ENCODE measurements around the gene SLIT1.

The SLIT1 gene

DNA sequence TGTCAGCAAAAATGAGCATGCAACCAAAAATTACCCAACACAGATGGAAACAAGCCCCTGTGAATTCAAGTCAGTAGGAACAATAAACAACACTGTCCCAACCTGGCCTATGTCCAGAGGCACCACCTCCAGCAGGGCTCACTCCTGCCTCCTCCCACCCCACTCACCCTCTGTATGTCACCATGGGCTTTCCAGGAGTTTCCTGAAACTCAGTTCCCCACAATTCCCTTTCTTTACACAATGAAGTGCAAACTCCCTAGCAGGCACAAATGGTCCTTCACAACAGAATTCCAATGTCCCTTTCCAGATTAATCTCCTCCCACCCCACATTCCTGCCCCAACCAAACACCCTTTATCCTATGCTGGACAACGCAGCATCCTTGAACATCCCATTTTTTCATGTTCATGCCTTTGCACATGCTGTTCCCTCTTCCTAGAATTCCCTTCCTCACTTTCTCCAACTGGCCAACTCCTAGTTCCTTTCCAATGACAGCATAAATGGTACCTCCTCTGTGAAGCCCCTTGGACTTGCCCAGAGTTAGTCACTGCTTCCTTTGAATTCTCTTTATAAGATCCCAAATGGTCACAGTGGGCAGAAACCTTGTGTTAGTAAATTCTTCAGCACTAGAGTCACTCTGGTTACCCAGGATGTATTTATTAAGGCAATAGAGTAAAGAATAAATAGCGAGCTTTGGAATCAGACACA, 157.5 kb downstream of the SLIT1 start:
- no peak for DNase-seq (ENCODE audit: low read depth in 1 of 2, low spot score in 1 of 2)

DNA sequence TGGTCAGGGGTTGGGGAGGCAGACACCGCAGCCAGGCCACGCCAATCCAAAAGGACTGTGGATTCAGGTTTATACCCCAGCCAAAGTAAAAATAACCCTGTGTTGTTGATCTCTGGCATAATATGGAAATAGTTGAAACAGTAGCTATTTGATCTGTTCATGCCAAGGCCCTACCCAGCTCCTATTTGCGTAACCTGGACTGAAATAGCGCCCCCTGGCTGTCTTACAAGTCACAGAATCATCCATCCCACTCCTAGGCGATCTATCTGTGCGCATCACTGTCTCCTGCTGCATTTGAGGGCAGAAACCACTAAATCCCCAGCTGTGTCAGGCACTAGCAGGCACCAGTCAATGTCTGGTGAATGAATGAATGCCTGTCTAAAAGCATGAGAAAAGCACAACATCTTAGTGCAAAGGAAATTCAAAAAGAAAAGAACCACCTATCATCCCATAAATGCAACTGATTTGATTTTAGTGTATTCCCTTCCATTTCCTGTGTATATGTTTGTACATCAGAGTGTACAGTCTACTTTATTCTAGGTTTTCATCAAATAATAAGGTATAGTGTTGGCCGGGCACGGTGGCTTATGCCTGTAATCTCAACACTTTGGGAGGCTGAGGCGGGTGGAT, 160.0 kb downstream of the SLIT1 start:
- peak in 1 of 2 donors; percentile 47 for DNase-seq (ENCODE audit: low read depth in 1 of 2, low spot score in 1 of 2)

DNA sequence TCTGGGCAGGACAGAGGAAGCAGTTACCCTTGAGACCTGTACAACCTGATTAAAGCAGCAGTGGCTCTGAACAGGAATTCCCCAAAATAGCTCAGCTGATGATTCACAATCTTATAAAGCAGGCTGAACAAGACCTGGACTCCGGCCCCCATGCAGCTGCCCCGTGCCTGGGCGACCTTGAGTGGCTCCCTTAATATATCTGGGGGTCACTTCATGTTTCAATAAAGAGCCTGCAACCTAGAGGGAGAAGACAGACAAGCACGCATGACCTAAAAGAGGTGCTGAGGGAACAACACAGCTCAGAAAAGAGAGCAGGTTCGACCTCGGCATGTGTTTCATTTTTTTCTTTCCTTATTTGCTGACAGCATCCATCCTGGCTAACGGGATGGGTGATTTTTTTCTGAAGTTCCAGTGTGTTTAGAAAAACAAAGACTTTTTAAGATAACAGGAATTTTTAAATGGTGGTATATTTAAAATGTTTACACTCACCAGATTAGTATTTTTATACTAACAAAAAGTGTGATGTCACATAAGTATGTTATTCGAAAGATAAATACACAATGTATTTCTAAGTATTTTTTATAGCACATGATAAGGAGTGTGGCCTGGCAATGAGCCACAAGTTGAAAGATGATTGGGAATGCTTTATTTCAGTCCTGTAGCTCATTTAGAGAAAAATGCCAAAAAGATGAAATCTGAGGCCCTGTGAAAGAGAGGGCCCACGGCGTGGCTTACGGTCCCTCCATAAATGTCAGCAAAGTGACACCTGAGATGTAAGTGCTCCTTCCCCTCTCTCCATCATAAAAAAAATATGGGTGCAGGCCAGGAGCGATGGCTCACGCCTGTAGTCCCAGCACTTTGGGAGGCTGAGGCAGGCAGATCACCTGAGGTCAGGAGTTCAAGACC, 161.3 kb downstream of the SLIT1 start:
- DNase-seq (ENCODE audit: low read depth in 1 of 2, low spot score in 1 of 2): no peak

DNA sequence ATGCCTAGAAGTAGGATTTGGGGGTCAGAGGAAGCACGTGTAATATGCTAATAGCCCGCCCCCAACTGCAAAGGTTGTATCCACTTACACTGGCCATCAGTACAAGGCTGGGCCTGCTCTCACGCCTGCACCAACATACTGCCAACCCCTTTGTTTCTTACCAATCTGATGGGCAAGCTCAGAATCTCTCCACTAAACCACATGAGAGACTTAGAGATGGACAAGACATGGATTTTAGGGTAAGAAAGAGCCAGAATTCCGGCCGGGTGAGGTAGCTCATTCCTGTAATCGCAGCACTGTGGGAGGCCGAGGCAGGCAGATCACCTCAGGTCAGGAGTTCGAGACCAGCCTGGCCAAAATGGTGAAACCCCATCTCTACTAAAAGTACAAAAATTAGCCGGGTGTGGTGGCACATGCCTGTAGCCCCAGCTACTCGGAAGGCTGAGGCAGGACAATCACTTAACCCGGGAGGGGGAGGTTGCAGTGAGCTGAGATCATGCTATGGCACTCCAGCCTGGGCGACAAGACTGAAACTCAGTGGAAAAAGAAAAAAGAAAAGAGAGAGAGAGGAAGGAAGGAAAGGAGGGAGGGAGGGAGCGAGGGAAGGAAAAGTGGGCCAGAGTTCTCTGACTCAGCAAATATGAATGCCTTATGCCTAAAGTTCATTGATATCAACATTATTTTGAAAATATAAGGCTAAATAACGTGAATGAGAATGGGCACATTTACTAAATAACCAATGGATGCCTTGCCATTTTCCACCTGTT, 162.2 kb downstream of the SLIT1 start:
- DNase-seq (ENCODE audit: low read depth in 1 of 2, low spot score in 1 of 2): no peak

DNA sequence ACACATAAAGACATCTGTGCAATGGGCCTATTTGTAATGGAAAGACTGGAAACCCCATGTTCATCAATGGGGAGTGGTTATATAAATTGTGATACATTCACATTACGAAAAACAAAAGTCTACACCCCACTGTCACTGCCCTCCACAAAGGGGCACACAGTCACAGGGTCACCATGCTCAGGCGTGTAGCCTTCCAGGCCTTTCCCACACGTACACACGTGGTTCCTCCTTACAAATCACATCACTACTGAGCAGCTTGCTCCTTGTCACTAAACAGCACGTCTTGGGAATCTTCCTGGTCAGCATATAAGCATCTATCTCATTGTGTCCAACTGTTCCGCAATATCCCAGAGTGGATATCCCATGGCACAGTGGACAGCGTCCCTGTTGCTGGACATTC, 163.1 kb downstream of the SLIT1 start:
- no peak for DNase-seq (ENCODE audit: low read depth in 1 of 2, low spot score in 1 of 2)

DNA sequence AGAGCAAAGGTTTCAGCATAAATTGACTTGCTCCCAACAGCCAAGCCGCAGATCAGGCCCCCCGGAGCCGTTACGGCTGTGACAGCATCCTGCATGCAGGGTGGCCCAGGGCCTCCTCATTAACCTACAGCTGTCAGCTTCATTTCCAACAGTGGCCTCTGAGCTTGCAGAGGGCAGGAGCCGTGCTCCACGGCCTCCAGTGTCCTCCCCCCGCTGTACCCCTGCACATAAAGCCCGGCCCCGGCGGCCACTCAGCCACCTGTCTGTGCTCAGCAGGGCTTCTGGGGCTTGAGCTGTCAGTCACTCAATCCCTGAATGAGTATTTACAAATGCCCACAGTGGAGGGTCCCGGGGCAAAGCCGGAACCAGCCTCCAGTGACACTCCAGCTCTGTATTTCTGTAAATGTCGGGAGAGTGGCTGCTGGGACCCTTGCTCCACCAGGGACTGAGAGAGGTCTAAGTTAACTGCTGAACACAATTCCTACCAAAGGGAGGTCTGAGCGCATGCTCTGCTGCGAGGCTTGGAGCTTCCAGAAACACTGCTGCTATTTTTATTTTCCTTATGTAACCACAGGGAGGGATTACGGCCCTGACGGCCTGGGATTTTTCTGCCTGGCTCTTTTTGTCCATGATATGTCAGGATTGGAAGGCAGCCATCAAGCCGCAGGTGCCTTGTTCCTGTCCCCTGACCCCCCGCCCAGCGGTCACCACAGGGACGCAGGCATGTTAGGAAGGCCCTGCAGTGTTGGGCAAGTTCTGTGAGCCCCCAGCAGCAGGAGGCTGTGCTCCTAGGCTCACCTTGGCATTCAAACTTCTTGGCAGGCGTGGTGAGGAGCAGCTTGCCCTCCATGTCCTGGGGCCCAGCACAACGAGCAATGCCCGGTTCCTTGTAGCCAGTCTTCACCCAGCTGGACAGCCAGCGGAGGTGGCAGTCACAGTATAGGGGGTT, 165.0 kb downstream of the SLIT1 start:
- no peak for DNase-seq (ENCODE audit: low read depth in 1 of 2, low spot score in 1 of 2)

DNA sequence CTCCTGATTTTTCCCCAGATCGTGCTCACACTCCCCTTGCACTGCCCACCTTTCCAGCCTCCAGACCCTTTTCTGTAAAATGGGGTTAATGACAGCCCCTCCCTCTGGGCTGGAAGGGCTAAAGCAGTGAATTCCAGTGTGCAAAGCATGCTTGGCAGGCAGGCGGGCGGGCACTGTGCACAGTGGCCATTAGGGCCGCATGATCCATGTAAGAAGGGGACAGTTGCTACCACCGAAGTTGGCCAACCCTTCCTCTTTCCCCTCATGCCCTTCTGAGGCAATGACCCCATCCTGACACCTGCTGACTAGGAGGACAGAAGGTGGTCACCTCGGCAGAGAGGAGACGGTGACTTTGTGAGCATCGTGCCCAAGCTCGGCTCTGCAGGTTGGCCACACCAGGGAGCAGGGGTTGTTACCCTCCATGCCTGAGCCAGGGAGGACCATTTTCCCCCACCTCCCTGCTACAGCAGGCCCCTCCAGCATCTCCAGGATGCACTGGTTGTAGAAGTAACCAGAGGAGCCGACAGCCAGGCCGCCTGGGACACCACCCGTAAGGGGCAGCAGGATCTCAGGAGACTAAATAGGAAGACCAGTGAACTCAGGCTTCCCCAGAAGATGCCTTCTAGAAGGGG, 166.4 kb downstream of the SLIT1 start:
- DNase-seq (ENCODE audit: low read depth in 1 of 2, low spot score in 1 of 2): no peak

DNA sequence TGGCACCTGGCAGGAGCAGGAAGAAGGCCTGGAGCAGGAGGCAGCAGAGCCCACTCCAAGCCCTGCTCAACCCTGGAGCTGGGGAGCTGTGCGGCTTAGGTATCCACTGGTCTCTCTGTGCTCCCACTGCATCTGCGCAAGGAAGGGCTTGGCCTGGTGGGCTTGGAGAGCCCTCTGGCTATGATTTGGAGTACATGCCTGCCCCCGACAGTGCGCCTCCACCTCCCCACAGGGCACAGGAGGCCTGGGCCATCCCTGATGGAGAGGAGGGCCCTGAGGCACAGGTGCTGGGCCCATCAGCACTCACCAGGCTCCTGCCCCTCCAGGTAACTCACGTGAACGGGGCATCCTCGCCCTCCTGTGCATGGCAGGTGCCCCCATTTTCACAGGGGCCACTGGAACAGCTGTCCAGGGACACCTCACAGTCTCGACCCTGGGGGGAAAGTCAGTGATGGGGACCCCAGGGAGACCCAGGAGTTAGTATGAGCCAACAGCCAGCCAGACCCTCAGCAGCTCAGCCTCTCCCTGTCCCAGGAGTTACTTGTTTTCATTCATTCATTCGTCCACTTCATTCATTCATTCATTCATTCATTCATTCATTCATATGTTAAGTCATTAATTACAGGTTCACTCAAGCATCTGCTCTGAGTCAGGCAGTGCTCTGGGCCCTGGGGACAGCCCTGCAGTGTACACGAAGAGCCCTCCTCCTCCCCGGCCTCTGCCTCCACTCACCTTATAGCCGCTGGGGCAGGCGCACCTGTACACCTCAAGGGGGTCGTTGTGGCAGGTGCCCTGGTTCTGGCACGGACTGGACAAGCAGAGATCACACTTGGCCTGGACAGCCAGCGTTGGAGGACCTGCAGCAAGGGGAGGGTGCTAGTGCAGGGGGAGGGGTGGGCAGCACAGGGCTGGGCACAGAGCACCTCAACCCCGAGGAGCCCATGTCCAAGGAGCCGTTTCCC, 167.2 kb downstream of the SLIT1 start:
- no peak for DNase-seq (ENCODE audit: low read depth in 1 of 2, low spot score in 1 of 2)

DNA sequence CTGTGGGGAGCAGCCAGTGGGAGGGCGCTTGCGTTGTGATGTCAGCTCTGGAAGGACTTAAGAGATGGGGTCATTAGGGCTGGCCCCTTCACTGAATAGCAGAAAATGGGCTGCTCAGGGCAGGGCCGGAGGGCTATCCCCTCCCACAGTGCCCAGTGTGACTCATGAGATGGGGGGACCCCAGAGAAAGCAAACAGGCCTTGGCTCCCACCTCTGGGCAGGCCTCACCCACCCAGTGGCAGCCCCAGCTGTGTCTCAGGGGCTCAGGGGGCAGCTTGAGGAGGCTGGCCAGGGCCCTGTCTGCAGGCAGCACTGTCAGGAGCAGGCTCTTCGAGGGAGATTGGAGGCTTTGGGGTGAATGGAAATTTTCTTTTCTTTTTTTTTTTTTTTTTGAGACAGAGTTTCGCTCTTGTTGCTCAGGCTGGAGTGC, 168.3 kb downstream of the SLIT1 start:
- no peak for DNase-seq (ENCODE audit: low read depth in 1 of 2, low spot score in 1 of 2)

DNA sequence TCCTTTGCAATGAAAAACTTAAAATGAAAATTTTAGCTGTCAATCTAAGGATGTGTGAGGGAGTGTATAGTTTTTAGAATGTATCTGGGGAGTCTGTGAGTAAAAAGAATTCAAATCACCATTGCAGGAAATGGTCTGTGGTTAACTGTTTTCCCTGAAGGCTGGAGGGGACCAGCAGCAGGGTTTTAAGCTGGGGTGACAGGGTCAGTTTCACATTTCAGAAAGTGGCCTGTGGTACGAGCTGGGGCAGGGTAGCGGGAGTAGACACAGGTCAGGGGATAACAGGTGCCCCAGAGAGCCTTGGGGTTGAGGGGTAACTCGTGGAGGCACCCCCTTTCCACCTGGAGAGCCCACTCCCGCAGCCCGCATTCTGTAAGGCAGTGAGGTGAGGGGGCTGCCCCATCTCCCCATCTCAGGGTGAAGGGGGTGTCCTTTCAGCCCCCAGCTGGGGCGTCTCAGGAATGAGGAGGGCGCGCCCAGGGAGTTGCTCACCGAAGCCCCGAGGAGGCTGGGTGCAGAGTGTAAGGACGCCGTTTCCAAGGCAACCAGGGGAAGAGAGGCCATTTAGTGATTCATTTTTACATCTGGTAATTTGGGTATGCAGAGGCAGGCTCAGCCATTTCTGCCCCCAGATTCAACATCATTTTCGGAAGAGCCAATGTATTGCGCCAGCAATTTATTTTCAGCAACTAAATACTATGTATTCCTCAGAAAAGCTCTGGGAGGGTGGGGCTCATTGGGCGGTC, 168.9 kb downstream of the SLIT1 start:
- DNase-seq (ENCODE audit: low read depth in 1 of 2, low spot score in 1 of 2): no peak

DNA sequence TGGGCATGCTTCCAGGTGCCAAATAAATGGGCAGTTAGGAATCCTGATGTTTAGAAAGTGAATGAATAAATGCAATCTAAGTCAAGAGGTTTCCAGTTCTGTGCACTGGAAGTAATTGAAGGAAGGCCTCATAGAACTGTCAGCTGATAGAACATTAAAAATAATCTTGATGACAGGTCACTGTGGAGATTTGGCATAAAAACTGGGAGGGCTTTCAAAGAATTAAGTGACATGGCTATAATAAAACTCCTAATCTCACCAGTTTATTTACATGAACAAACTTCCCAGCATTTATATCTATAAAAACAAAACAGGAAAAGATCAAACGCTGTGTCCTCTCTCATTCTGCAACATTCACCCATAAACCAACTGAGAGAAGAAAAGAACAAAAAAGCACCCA, 170.5 kb downstream of the SLIT1 start:
- no peak for DNase-seq (ENCODE audit: low read depth in 1 of 2, low spot score in 1 of 2)

DNA sequence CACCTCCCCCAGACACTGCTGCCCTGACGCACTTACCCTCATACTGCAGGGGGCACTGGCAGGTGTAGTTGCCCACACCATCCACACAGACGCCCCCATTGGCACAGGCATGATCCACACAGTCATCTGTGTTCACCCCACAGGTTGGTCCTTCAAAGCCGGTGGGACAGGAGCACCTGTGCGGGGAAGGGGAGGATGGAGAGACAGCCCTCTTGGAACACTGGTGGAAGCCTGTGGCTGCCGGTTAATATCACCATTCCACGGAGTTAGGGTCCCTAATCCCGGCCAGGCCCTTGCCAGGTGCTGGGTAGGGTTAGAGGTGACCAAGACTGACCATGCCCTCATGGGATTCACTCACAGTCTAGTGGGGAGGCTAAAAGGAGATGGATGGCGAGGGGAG, 171.8 kb downstream of the SLIT1 start:
- no peak for DNase-seq (ENCODE audit: low read depth in 1 of 2, low spot score in 1 of 2)

DNA sequence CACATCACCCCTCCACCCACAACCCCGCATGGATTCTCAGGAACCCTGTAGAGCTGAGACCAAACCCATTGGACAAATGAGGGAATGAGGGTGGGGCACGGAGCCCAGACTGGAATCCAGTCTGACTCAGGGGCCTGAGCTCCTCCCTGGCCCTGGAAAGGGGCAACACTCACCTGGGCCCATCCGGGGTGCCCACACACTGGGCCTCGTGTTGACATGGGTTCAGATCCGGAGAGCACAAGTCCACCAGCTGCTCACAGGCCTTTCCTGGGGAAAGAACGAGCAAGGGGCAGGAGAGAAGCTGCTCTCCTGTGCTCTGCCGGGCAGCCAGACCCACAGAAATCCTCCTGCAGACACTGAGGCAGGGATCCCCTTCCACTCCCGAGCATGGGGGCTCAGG, 172.2 kb downstream of the SLIT1 start:
- DNase-seq (ENCODE audit: low read depth in 1 of 2, low spot score in 1 of 2): no peak

DNA sequence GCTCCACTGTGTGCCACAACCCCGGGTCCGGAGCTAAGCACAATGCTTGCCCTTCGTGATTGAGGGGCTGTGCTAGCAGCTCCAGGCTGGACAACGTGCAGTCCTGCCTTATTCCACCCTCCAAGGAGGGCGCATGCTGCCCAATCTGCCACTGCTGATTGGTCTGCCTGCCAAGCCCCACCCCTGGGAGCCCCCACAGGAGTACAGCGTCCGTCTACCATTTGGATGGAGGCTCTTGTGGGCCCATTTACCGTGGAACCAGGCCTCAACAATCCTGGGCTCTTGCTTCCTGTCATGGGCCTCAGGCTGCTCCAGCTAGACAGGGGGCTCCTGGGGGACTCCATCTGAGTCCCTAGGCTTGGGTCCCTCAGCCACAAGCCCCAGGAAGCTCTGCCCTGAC, 173.3 kb downstream of the SLIT1 start:
- DNase-seq (ENCODE audit: low read depth in 1 of 2, low spot score in 1 of 2): no peak

DNA sequence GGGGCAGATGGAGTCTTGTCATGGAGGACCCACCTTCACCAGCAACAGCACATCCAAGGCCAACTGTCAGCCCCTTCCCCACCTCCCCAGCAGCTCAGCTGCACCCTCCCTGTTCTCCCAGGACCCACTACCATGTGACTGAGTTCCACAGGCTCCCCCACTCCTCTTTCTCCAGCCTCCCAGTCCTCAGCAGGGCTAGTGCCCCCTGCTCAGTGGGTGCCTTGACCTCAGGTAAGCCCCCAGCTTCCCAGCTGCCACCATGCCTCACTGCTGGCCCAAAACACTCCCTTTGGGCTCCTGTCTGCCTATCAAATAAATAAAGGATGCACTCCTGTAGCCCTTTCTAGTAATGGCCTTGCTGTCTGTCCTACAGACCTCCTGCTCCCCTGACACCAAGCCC, 174.4 kb downstream of the SLIT1 start:
- DNase-seq (ENCODE audit: low read depth in 1 of 2, low spot score in 1 of 2): no peak

DNA sequence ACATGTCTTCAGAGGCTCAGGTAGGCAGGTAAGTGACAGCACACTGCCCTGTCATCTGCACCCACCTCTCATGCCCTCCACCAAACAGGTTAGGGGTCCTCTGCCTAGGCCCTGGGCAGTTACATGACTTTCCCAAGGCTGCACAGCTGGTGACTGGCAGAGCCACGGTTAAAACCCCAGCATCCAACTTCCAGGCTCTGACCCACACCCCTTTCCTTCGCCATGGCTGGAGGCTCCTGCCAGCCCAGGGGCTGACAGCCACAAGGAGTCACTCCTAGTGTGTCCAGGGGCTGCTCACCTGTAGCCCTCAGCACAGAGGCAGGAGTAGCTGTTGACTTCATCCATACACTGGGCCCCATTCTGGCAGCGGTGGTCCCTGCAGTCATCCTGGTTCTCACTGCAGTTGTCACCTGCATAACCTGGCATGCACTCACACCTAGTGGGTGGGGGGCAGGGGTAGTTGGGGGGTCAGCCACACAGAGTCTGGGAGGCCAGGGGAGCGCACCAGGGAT, 175.0 kb downstream of the SLIT1 start:
- no peak for DNase-seq (ENCODE audit: low read depth in 1 of 2, low spot score in 1 of 2)

DNA sequence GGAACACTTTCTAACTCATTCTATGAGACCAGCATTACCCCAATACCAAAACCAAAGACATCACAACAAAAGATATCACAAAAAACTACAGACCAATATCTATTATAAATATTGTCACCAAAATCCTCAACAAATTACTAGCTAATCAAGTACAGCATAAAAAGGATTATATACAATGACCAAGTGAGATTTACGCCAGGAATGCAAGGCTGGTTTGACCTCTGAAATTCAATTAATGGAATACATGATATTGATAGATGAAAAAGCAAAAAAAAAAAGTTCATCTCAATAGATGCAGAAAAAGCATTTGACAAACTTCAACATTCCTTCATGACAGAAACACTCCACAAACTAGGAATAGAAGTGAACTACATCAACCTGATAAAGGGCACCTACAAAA, 178.3 kb downstream of the SLIT1 start:
- DNase-seq (ENCODE audit: low read depth in 1 of 2, low spot score in 1 of 2): no peak

DNA sequence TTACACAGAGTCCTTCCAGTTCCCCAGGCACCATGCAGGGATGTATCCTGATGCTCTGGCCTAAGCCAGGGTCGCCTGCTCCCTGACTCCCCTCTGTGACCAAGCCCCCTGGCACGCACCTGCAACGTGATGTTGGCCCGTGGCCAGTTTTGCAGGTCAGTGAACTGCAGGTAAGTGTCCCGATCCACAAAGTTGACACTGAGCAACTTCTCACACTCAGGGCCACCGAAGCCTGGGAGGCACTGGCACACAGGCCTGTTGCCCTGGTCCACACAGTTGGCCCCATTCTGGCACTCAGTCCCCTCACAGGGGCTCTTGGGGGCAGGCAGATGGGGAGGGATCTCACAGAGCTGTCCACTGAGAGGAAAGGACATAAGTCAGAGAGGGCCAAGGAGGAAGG, 179.4 kb downstream of the SLIT1 start:
- no peak for DNase-seq (ENCODE audit: low read depth in 1 of 2, low spot score in 1 of 2)

All from activated CD4-positive, alpha-beta T cell treated with anti-CD3 and anti-CD28 coated beads, Interleukin-2, amount 50 U/mL, for 24 hours (primary cell).